ENCODE results near the gene RNF2.
A peak's percentile ranks its signal among the peaks of the same experiment; 100 is the strongest.

Gene RNF2

GRCh38 chr1:185096531-185096930 is 51.2 kb downstream of the RNF2 start:
- DNase-seq (ENCODE audit: low read depth), result no peak

GRCh38 chr1:185104083-185104482 is 58.7 kb downstream of the RNF2 start:
- DNase-seq (ENCODE audit: low read depth), result no peak

- no peak for DNase-seq (ENCODE audit: low read depth)
Measured at GRCh38 chr1:185105121-185105520, 59.8 kb downstream of the RNF2 start.

GRCh38 chr1:185108321-185108720 is 63.0 kb downstream of the RNF2 start:
- DNase-seq (ENCODE audit: low read depth), result no peak

- DNase-seq (ENCODE audit: low read depth), result no peak
Measured at GRCh38 chr1:185110145-185110544, 64.8 kb downstream of the RNF2 start.

GRCh38 chr1:185111873-185112272 is 66.5 kb downstream of the RNF2 start:
- DNase-seq (ENCODE audit: low read depth), result no peak

GRCh38 chr1:185112356-185112755 is 67.0 kb downstream of the RNF2 start:
- DNase-seq (ENCODE audit: low read depth), result no peak

GRCh38 chr1:185129708-185130107 is 84.3 kb downstream of the RNF2 start:
- no peak for DNase-seq (ENCODE audit: low read depth)

GRCh38 chr1:185132534-185132933 is 87.2 kb downstream of the RNF2 start:
- DNase-seq (ENCODE audit: low read depth), result no peak

- no peak for DNase-seq (ENCODE audit: low read depth)
Measured at GRCh38 chr1:185137896-185138545, 92.7 kb downstream of the RNF2 start.

GRCh38 chr1:185139246-185139645 is 93.9 kb downstream of the RNF2 start:
- DNase-seq (ENCODE audit: low read depth), result no peak

- peak; percentile 15 for DNase-seq (ENCODE audit: low read depth)
Measured at GRCh38 chr1:185144233-185144632, 98.9 kb downstream of the RNF2 start.

- no peak for DNase-seq (ENCODE audit: low read depth)
Measured at GRCh38 chr1:185151215-185151614, 105.9 kb downstream of the RNF2 start.

Measured in GM04503 (cell line).